Natural killer cell (primary cell): Measurements from ENCODE around the gene TTC7B. TPM values are rescaled to one million over a fixed set of nuclear protein-coding genes. Genes with fewer than 3 reads are reported as not detected.

Experiments used
- ATAC-seq, 3 donors: fragments of 150-1000 bp in 2 of 3; fragments of 200-7000 bp in 1 of 3; cut with Tn5 transposase; 1 replicate in 1 of 3; 2 replicates in 2 of 3; pipeline ENCODE4 v1.10.0; 2021; ENCODE audit warnings: mild to moderate bottlenecking in 2 of 3, moderate library complexity in 2 of 3
- DNase-seq, 2 donors: peaks; one replicate each; pipeline versions ENCODE4 v3.0.0 to v3.0.0-alpha.2; 2013 to 2021; ENCODE audit warnings: mixed read lengths in 1 of 2
- H3K27ac ChIP-seq: one replicate; pipeline ENCODE4 v1.5.1; 2013; ENCODE audit warnings: mild to moderate bottlenecking, low read length
- H3K27me3 ChIP-seq: one replicate; pipeline ENCODE4 v1.6.1; 2013; ENCODE audit warnings: low read length; ENCODE audit not compliant: control insufficient read depth, insufficient read depth
- H3K36me3 ChIP-seq: one replicate; pipeline ENCODE4 v1.6.1; 2013; ENCODE audit warnings: low read length; ENCODE audit not compliant: control insufficient read depth, insufficient read depth
- H3K4me1 ChIP-seq: one replicate; pipeline ENCODE4 v1.6.1; 2013; ENCODE audit warnings: low read length; ENCODE audit not compliant: control insufficient read depth, insufficient read depth
- H3K4me3 ChIP-seq: one replicate; pipeline ENCODE4 v1.5.1; 2013; ENCODE audit warnings: low read length
- H3K9me3 ChIP-seq: one replicate; pipeline ENCODE4 v1.6.1; 2013; ENCODE audit warnings: low read length; ENCODE audit not compliant: control insufficient read depth, insufficient read depth
- H3K27ac Mint-ChIP-seq, 2 donors: one replicate each; pipeline ENCODE4 v1.8.0; 2022; ENCODE audit warnings: mild to moderate bottlenecking in 2 of 2, mixed read lengths in 2 of 2, moderate library complexity in 1 of 2
- H3K27me3 Mint-ChIP-seq, 2 donors: one replicate each; pipeline ENCODE4 v1.8.0; 2022; ENCODE audit warnings: low read depth in 2 of 2, mixed read lengths in 2 of 2
- H3K36me3 Mint-ChIP-seq: one replicate; pipeline ENCODE4 v1.8.0; 2022; ENCODE audit warnings: mixed read lengths
- H3K4me1 Mint-ChIP-seq, 2 donors: one replicate each; pipeline ENCODE4 v1.8.0; 2022; ENCODE audit warnings: mixed read lengths in 2 of 2
- H3K4me3 Mint-ChIP-seq: one replicate; pipeline ENCODE4 v1.8.0; 2022; ENCODE audit warnings: mild to moderate bottlenecking, moderate library complexity, mixed read lengths
- H3K9me3 Mint-ChIP-seq, 2 donors: one replicate each; pipeline ENCODE4 v1.8.0; 2022; ENCODE audit warnings: mixed read lengths in 2 of 2
- CTCF ChIP-seq: fragments of 200-600 bp; IDR thresholded peaks from one replicate; pipeline ENCODE4 v1.8.0; 2022; ENCODE audit warnings: antibody characterized with exemption
- WGBS: methylation state at CpG from one replicate; pipeline ENCODE4 v1.1.7; 2013; ENCODE audit warnings: missing lambda C conversion rate; ENCODE audit not compliant: insufficient coverage; 5-methylcytosine and 5-hydroxymethylcytosine counted together
- intact Hi-C: fragments of 100-400 bp; cut with micrococcal nuclease; formaldehyde crosslinking; loops from one replicate; pipeline ENCODE4 v1.14.2; 2022
- total RNA-seq, 4 donors: library from RNA; stranded (reverse); fragments of 120-200 nt in 1 of 4; gene quantifications; one replicate each; pipeline versions ENCODE4 v1.2.3 to v1.2.4, GENCODE V29; 2013 to 2022

The TTC7B gene
- total RNA-seq, 3 donors from 2014 or later (not counting 1 experiment from before 2014, with no cell fraction given) = 1.7 to 17.2 (median 5.9) TPM

GRCh38 chr14:90574188-90575131, 241.8 kb downstream of the TTC7B start:
- no peak for TF ChIP-seq CTCF
- Histone ChIP-seq H3K4me1 (no peaks in the 10 kb centered on the region), H3K27me3 (no peaks in the 10 kb centered on the region), H3K36me3 (no peaks in the 10 kb centered on the region), H3K27ac (no peak overlapping the region), H3K4me3 (no peak overlapping the region), H3K9me3 (no peaks in the 10 kb centered on the region)
- peaks cover 0 to 6% of the 10 kb centered on the region in 2 donors for H3K27me3 Mint-ChIP-seq
- DNase-seq (no peak), ATAC-seq (no peak)
- H3K27ac Mint-ChIP-seq = peak overlapping the region in 1 of 2 donors; percentile 19
- H3K4me1 Mint-ChIP-seq = no peaks in the 10 kb centered on the region
- H3K4me3 Mint-ChIP-seq = no peak overlapping the region
- intact Hi-C loops = no loop called here
- no peaks in the 10 kb centered on the region for H3K36me3 Mint-ChIP-seq
- no peaks in the 10 kb centered on the region for H3K9me3 Mint-ChIP-seq
- 79% methylated on average over 12 of the region's 13 CpGs for WGBS

- ATAC-seq = no peak
- 92% methylated on average over 29 of the region's 29 CpGs for WGBS
These were observed 242.7 kb downstream of the TTC7B start for GRCh38 chr14:90573385-90574105.

GRCh38 chr14:90572441-90573150, 243.6 kb downstream of the TTC7B start:
- intact Hi-C loops = no loop called here
- Mint-ChIP-seq H3K36me3 (no peaks in the 10 kb centered on the region), H3K4me3 (no peak overlapping the region), H3K27me3 (peaks cover 0 to 6% of the 10 kb centered on the region in 2 donors), H3K4me1 (no peaks in the 10 kb centered on the region), H3K27ac (no peak overlapping the region), H3K9me3 (no peaks in the 10 kb centered on the region)
- 91% methylated on average over 11 of the region's 11 CpGs for WGBS
- ATAC-seq = no peak
- H3K4me1 ChIP-seq = no peaks in the 10 kb centered on the region
- H3K4me3 ChIP-seq = no peak overlapping the region
- H3K9me3 ChIP-seq = no peaks in the 10 kb centered on the region
- no peaks in the 10 kb centered on the region for H3K36me3 ChIP-seq
- H3K27ac ChIP-seq = no peak overlapping the region
- H3K27me3 ChIP-seq = no peaks in the 10 kb centered on the region
- no peak for DNase-seq
- no peak for TF ChIP-seq CTCF

More at GRCh38 chr14:90573385-90574105, 242.7 kb downstream of the TTC7B start:
- Mint-ChIP-seq H3K4me1 (no peaks in the 10 kb centered on the region), H3K4me3 (no peak overlapping the region), H3K9me3 (no peaks in the 10 kb centered on the region), H3K27me3 (peaks cover 0 to 6% of the 10 kb centered on the region in 2 donors), H3K36me3 (no peaks in the 10 kb centered on the region), H3K27ac (no peak overlapping the region)
- no peaks in the 10 kb centered on the region for H3K9me3 ChIP-seq
- H3K4me1 ChIP-seq = no peaks in the 10 kb centered on the region
- no peak overlapping the region for H3K27ac ChIP-seq
- TF ChIP-seq CTCF = no peak
- no peak for DNase-seq
- H3K36me3 ChIP-seq = no peaks in the 10 kb centered on the region
- intact Hi-C loops = no loop called here
- no peaks in the 10 kb centered on the region for H3K27me3 ChIP-seq
- H3K4me3 ChIP-seq = no peak overlapping the region
